IMR-90 (cell line): ENCODE measurements around the gene FAM81A. TPM values are rescaled to one million over a fixed set of nuclear protein-coding genes. Genes with fewer than 3 reads are reported as not detected.

Experiments
- ATAC-seq: fragments of 200-7000 bp; cut with Tn5 transposase; 2 replicates; pipeline ENCODE4 v1.9.1; 2020; ENCODE audit warnings: low read depth, mild to moderate bottlenecking, moderate library complexity
- BruUV-seq: library from RNA; stranded (reverse); fragments of 400-500 nt; replicated peaks from 2 replicates; lab custom pipeline; 2021; lab: Mats Ljungman, UMichigan
- CTCF ChIA-PET: fragments of 300-600 bp; formaldehyde crosslinking; extraction: SDS; loops from one replicate; lab custom pipeline; 2021; ENCODE audit warnings: antibody characterized with exemption; lab: Yijun Ruan, JAX
- POLR2A ChIA-PET: fragments of 300-600 bp; sonication (Branson Sonifier 250); formaldehyde crosslinking; loops from one replicate; lab custom pipeline; 2022; ENCODE audit warnings: antibody characterized with exemption; ENCODE audit not compliant: unreplicated experiment; lab: Charles Lee
- DNase-seq: peaks from one replicate; pipeline ENCODE4 v3.0.0; 2013
- H2AFZ ChIP-seq: replicated peaks from 2 replicates; pipeline ENCODE3; 2013; ENCODE audit warnings: low read length, mild to moderate bottlenecking; ENCODE audit not compliant: poor library complexity
- H2AK5ac ChIP-seq: 2 replicates; pipeline ENCODE4 v1.6.1; 2013; ENCODE audit warnings: low read depth, low read length, inconsistent platforms
- H2AK9ac ChIP-seq: replicated peaks from 2 replicates; pipeline ENCODE3; 2013; ENCODE audit warnings: mild to moderate bottlenecking, low read depth, low read length, moderate library complexity; ENCODE audit not compliant: poor library complexity
- H2BK120ac ChIP-seq: 2 replicates; pipeline ENCODE4 v1.6.1; 2013; ENCODE audit warnings: low read depth, low read length, inconsistent platforms
- H2BK15ac ChIP-seq: 3 replicates; pipeline ENCODE4 v1.6.1; 2013; ENCODE audit warnings: low read depth, low read length, inconsistent platforms
- H2BK20ac ChIP-seq: 2 replicates; pipeline ENCODE4 v1.6.1; 2013; ENCODE audit warnings: low read depth, mild to moderate bottlenecking, inconsistent platforms, low read length, moderate library complexity
- H2BK5ac ChIP-seq: 2 replicates; pipeline ENCODE4 v1.6.1; 2013; ENCODE audit warnings: mild to moderate bottlenecking, low read depth, low read length, inconsistent platforms; ENCODE audit not compliant: poor library complexity, severe bottlenecking
- H3K14ac ChIP-seq: replicated peaks from 2 replicates; pipeline ENCODE4 v1.6.1; 2013; ENCODE audit warnings: low read depth, low read length, inconsistent platforms
- H3K18ac ChIP-seq: 2 replicates; pipeline ENCODE4 v1.6.1; 2013; ENCODE audit warnings: low read depth, low read length, control low read depth
- H3K23ac ChIP-seq: 2 replicates; pipeline ENCODE4 v1.6.1; 2013; ENCODE audit warnings: low read depth, low read length, inconsistent platforms
- H3K27ac ChIP-seq: 2 replicates; pipeline ENCODE4 v1.5.1; 2013; ENCODE audit warnings: mild to moderate bottlenecking, control low read depth, low read length; ENCODE audit not compliant: insufficient read depth
- H3K27me3 ChIP-seq: 2 replicates; pipeline ENCODE4 v1.6.1; 2013; ENCODE audit warnings: low read length; ENCODE audit not compliant: control insufficient read depth, insufficient read depth
- H3K36me3 ChIP-seq: 2 replicates; pipeline ENCODE4 v1.6.1; 2013; ENCODE audit warnings: low read length, mixed read lengths; ENCODE audit not compliant: control insufficient read depth, insufficient read depth
- H3K4ac ChIP-seq: 2 replicates; pipeline ENCODE4 v1.6.1; 2013; ENCODE audit warnings: low read depth, low read length, inconsistent platforms
- H3K4me1 ChIP-seq: 2 replicates; pipeline ENCODE4 v1.6.1; 2013; ENCODE audit warnings: low read length, mixed read lengths; ENCODE audit not compliant: control insufficient read depth, insufficient read depth
- H3K4me2 ChIP-seq: 2 replicates; pipeline ENCODE4 v1.6.1; 2013; ENCODE audit warnings: low read depth, mild to moderate bottlenecking, control low read depth, low read length, moderate library complexity
- H3K4me3 ChIP-seq: 2 replicates; pipeline ENCODE4 v1.5.1; 2013; ENCODE audit warnings: low read depth, mild to moderate bottlenecking, control low read depth, low read length, moderate library complexity; ENCODE audit not compliant: insufficient read depth
- H3K56ac ChIP-seq: 2 replicates; pipeline ENCODE4 v1.6.1; 2013; ENCODE audit warnings: low read length, inconsistent platforms; ENCODE audit not compliant: insufficient read depth; ENCODE audit errors: extremely low read depth
- H3K79me1 ChIP-seq, 2 experiments: 2 replicates each; pipeline ENCODE4 v1.6.1; 2013; ENCODE audit warnings: low read length in 2 of 2, inconsistent platforms in 1 of 2, low read depth in 1 of 2
- H3K9ac ChIP-seq: 2 replicates; pipeline ENCODE4 v1.6.1; 2013; ENCODE audit warnings: low read depth, low read length, control low read depth
- H3K9me1 ChIP-seq: 2 replicates; pipeline ENCODE4 v1.6.1; 2013; ENCODE audit warnings: low read length, inconsistent platforms; ENCODE audit not compliant: insufficient read depth
- H3K9me3 ChIP-seq: 2 replicates; pipeline ENCODE4 v1.6.1; 2013; ENCODE audit warnings: low read length; ENCODE audit not compliant: control insufficient read depth, insufficient read depth
- H4K20me1 ChIP-seq: 2 replicates; pipeline ENCODE4 v1.6.1; 2013; ENCODE audit warnings: low read length, inconsistent platforms; ENCODE audit not compliant: insufficient read depth
- H4K5ac ChIP-seq: 2 replicates; pipeline ENCODE4 v1.6.1; 2013; ENCODE audit warnings: mild to moderate bottlenecking, low read depth, low read length, control low read depth
- H4K8ac ChIP-seq, 2 experiments: 2 replicates each; pipeline ENCODE4 v1.6.1; 2013; ENCODE audit warnings: low read depth in 2 of 2, low read length in 2 of 2, control low read depth in 1 of 2, inconsistent platforms in 1 of 2
- H4K91ac ChIP-seq: 2 replicates; pipeline ENCODE4 v1.6.1; 2013; ENCODE audit warnings: low read depth, low read length, inconsistent platforms; ENCODE audit not compliant: insufficient read depth
- BHLHE40 ChIP-seq: fragments of 150-350 bp; IDR thresholded peaks from 2 replicates; pipeline ENCODE4 v1.6.1; 2016; ENCODE audit warnings: mild to moderate bottlenecking, low read depth, low read length
- CEBPB ChIP-seq: IDR thresholded peaks from 2 replicates; pipeline ENCODE4 v1.6.1; 2012; ENCODE audit warnings: low read depth, low read length, improper control_type of control experiment
- CTCF ChIP-seq: conservative IDR thresholded peaks from 2 replicates; pipeline ENCODE4 v1.5.1; 2012; ENCODE audit warnings: mild to moderate bottlenecking, low read depth, low read length, improper control_type of control experiment
- FOS ChIP-seq: fragments of 150-350 bp; IDR thresholded peaks from 2 replicates; pipeline ENCODE4 v1.6.1; 2016; ENCODE audit warnings: low read depth, low read length
- MAZ ChIP-seq: IDR thresholded peaks from 2 replicates; pipeline ENCODE4 v1.6.1; 2012; ENCODE audit warnings: low read depth, mild to moderate bottlenecking, low read length, improper control_type of control experiment, moderate library complexity, borderline replicate concordance
- MXI1 ChIP-seq: IDR thresholded peaks from 2 replicates; pipeline ENCODE4 v1.6.1; 2012; ENCODE audit warnings: low read depth, mild to moderate bottlenecking, low read length, moderate library complexity, borderline replicate concordance
- NFE2L2 ChIP-seq: fragments of 150-350 bp; IDR thresholded peaks from 2 replicates; pipeline ENCODE4 v1.6.1; 2016; ENCODE audit warnings: low read depth, mild to moderate bottlenecking, low read length
- POLR2A ChIP-seq: IDR thresholded peaks from 2 replicates; pipeline ENCODE4 v1.6.1; 2012; ENCODE audit warnings: mild to moderate bottlenecking, low read depth, low read length
- RCOR1 ChIP-seq: IDR thresholded peaks from 2 replicates; pipeline ENCODE4 v1.6.1; 2012; ENCODE audit warnings: mild to moderate bottlenecking, low read length, improper control_type of control experiment; ENCODE audit not compliant: insufficient replicate concordance
- SMC3 ChIP-seq: fragments of 150-350 bp; IDR thresholded peaks from 2 replicates; pipeline ENCODE4 v1.6.1; 2016; ENCODE audit warnings: low read depth, mild to moderate bottlenecking, antibody characterized with exemption, low read length, moderate library complexity
- WGBS, 2 experiments: methylation state at CpG; one replicate each; pipeline versions ENCODE4 v1.1.5 to v1.1.7; 2013; ENCODE audit warnings: missing lambda C conversion rate in 2 of 2; ENCODE audit not compliant: insufficient read length in 1 of 2; ENCODE audit errors: extremely low coverage in 2 of 2; 5-methylcytosine and 5-hydroxymethylcytosine counted together
- dilution Hi-C: fragments of 300-500 bp; cut with HindIII; formaldehyde crosslinking; loops from one replicate; pipeline ENCODE4 v1.14.3; 2018; ENCODE audit warnings: low sequenced_read_pairs; ENCODE audit not compliant: unreplicated experiment
- in situ Hi-C: fragments of 300-500 bp; cut with MboI; formaldehyde crosslinking; loops from 3 replicates; pipeline ENCODE4 v1.14.3; 2019; ENCODE audit warnings: low sequenced_read_pairs, inconsistent platforms, mixed read lengths
- intact Hi-C: fragments of 100-400 bp; cut with micrococcal nuclease; formaldehyde crosslinking; loops from 2 replicates; pipeline ENCODE4 v1.10.0; 2022
- polyA plus RNA-seq, 3 experiments: library from polyadenylated mRNA; depleted of rRNA; stranded (reverse); fragments of >200 nt; gene quantifications; 2 replicates each; pipeline ENCODE4 v1.2.3, GENCODE V29; 2012; ENCODE audit warnings: low replicate concordance in 1 of 3
- total RNA-seq: library from RNA; depleted of rRNA; stranded (reverse); fragments of >200 nt; gene quantifications from 2 replicates; pipeline ENCODE4 v1.2.3, GENCODE V29; 2012

FAM81A gene
- total and polyA plus RNA-seq, 2 of the 4 experiments (the other 2 are of a cell fraction) = not detected

- Histone ChIP-seq H3K36me3 (no peaks in the 10 kb centered on the region), H2BK120ac (no peak overlapping the region), H2BK20ac (no peak overlapping the region), H3K14ac (no peak overlapping the region), H3K9me3 (0 out of 2 replicates have a peak, but pooled peaks cover 2% of the 10 kb centered on the region), H4K20me1 (no peaks in the 10 kb centered on the region), H3K27ac (no peak overlapping the region), H3K27me3 (peaks cover 5% of the 10 kb centered on the region; the same call in 1 of the 2 replicates), H3K4me2 (no peak overlapping the region), H2BK5ac (no peak overlapping the region), H4K91ac (no peak overlapping the region), H3K9me1 (no peaks in the 10 kb centered on the region), H3K23ac (no peak overlapping the region), H3K4me3 (no peak overlapping the region), H4K5ac (no peak overlapping the region), H2BK15ac (no peak overlapping the region), H3K56ac (no peak overlapping the region), H2AK9ac (no peak overlapping the region), H3K9ac (no peak overlapping the region), H2AK5ac (no peak overlapping the region), H3K79me1 (no peaks in the 10 kb centered on the region), H3K18ac (no peak overlapping the region), H2AFZ (peak overlapping the region; percentile 38), H3K4me1 (no peaks in the 10 kb centered on the region), H4K8ac (no peak overlapping the region), H3K4ac (no peak overlapping the region)
- TF ChIP-seq POLR2A (no peak), NFE2L2 (no peak), FOS (no peak), SMC3 (no peak), CTCF (no peak), BHLHE40 (no peak), MAZ (no peak), CEBPB (no peak), MXI1 (no peak), RCOR1 (no peak)
- BruUV-seq = no TSS peak
- DNase-seq = no peak
- intact Hi-C loops = no loop called here
- ChIA-PET POLR2A (no interaction called here), CTCF (no interaction called here)
- no peak for ATAC-seq
- in situ Hi-C loops = no loop called here
- WGBS, 2 experiments = 80% methylated on average over 6 of the region's 8 CpGs; no CpG with 5 or more reads in 1 of the 2 experiments
- dilution Hi-C loops = no loop called here
Measured at GRCh38 chr15:59569477-59569876, 131.5 kb downstream of the FAM81A start.
